Endodermal cell (in vitro differentiated cells): Measurements from ENCODE around the gene LARGE1. TPM values are rescaled to one million over a fixed set of nuclear protein-coding genes. Genes with fewer than 3 reads are reported as not detected.

Experiments
- DNase-seq: peaks from one replicate; pipeline ENCODE4 v3.0.0-alpha.2; 2017
- H3K27ac ChIP-seq: 2 replicates; pipeline ENCODE4 v1.5.1; 2013; ENCODE audit warnings: mild to moderate bottlenecking, low read depth, low read length, moderate library complexity
- H3K27me3 ChIP-seq: 2 replicates; pipeline ENCODE4 v1.6.1; 2013; ENCODE audit warnings: mild to moderate bottlenecking, low read length, moderate library complexity; ENCODE audit not compliant: insufficient read depth, control insufficient read depth, poor library complexity, severe bottlenecking
- H3K36me3 ChIP-seq: 2 replicates; pipeline ENCODE4 v1.7.0; 2013; ENCODE audit warnings: mild to moderate bottlenecking, low read length, moderate library complexity; ENCODE audit not compliant: control insufficient read depth, insufficient read depth
- H3K4me1 ChIP-seq: one replicate; pipeline ENCODE4 v1.7.0; 2013; ENCODE audit warnings: low read length; ENCODE audit not compliant: control insufficient read depth, insufficient read depth
- H3K4me3 ChIP-seq: 2 replicates; pipeline ENCODE4 v1.5.1; 2013; ENCODE audit warnings: mild to moderate bottlenecking, low read length, moderate library complexity
- H3K9ac ChIP-seq: 2 replicates; pipeline ENCODE4 v1.6.1; 2013; ENCODE audit warnings: mild to moderate bottlenecking, low read length, moderate library complexity; ENCODE audit not compliant: poor library complexity, severe bottlenecking; ENCODE audit errors: extremely low read depth
- H3K9me3 ChIP-seq: 2 replicates; pipeline ENCODE4 v1.6.1; 2013; ENCODE audit warnings: mild to moderate bottlenecking, low read length, moderate library complexity; ENCODE audit not compliant: control insufficient read depth
- H3K27ac Mint-ChIP-seq: 2 replicates; pipeline ENCODE4 v1.8.0; 2020; ENCODE audit warnings: mixed read lengths
- H3K27me3 Mint-ChIP-seq: 2 replicates; pipeline ENCODE4 v1.8.0; 2021; ENCODE audit warnings: mild to moderate bottlenecking, mixed read lengths; ENCODE audit not compliant: insufficient read depth
- H3K36me3 Mint-ChIP-seq: 2 replicates; pipeline ENCODE4 v1.8.0; 2020; ENCODE audit warnings: low read depth, mixed read lengths
- H3K4me1 Mint-ChIP-seq: 2 replicates; pipeline ENCODE4 v1.8.0; 2020; ENCODE audit warnings: mixed read lengths
- H3K4me3 Mint-ChIP-seq: 2 replicates; pipeline ENCODE4 v1.8.0; 2020; ENCODE audit warnings: mild to moderate bottlenecking, moderate library complexity, mixed read lengths
- H3K9me3 Mint-ChIP-seq: 2 replicates; pipeline ENCODE4 v1.8.0; 2020; ENCODE audit warnings: mild to moderate bottlenecking, mixed read lengths
- CTCF ChIP-seq: fragments of 200-600 bp; sonication (generic); conservative IDR thresholded peaks from 2 replicates; pipeline ENCODE4 v1.5.0; 2021; ENCODE audit warnings: antibody characterized with exemption, mild to moderate bottlenecking
- WGBS, 2 experiments: methylation state at CpG; one replicate each; pipeline versions ENCODE4 v1.1.5 to v1.1.7; 2013; ENCODE audit warnings: missing lambda C conversion rate in 2 of 2, mixed read lengths in 1 of 2; ENCODE audit not compliant: insufficient coverage in 1 of 2, insufficient read length in 1 of 2; 5-methylcytosine and 5-hydroxymethylcytosine counted together
- total RNA-seq, 2 donors: library from RNA; stranded (reverse); fragmentation: NEBNext Ultra II Directional in 1 of 2; extraction: Animal tissue kit (Norgen Biotek cat#: 25700) in 1 of 2; gene quantifications; 2 replicates in 1 of 2; 3 replicates in 1 of 2; pipeline ENCODE4 v1.2.1, GENCODE V29; 2021

The LARGE1 gene
- total RNA-seq, 2 donors from 2014 or later, result 17.5 to 24.3 TPM

GRCh38 chr22:33625959-33626358 is 294.3 kb downstream of the LARGE1 start:
- Mint-ChIP-seq H3K36me3 (no peaks in the 10 kb centered on the region), H3K27me3 (no peaks in the 10 kb centered on the region), H3K27ac (no peak overlapping the region), H3K9me3 (no peaks in the 10 kb centered on the region), H3K4me1 (peaks cover 4% of the 10 kb centered on the region), H3K4me3 (no peak overlapping the region)
- H3K27ac ChIP-seq, result no peak overlapping the region
- no peak for TF ChIP-seq CTCF
- no peak for DNase-seq
- H3K9me3 ChIP-seq, result no peaks in the 10 kb centered on the region
- no peaks in the 10 kb centered on the region for H3K4me1 ChIP-seq
- H3K9ac ChIP-seq, result no peak overlapping the region
- no peak overlapping the region for H3K4me3 ChIP-seq
- H3K27me3 ChIP-seq, result no peaks in the 10 kb centered on the region
- peaks cover 3% of the 10 kb centered on the region for H3K36me3 ChIP-seq
- 80 to 89% methylated on average over 6 to 8 of the region's 8 CpGs for WGBS, 2 experiments

- H3K9me3 Mint-ChIP-seq, result peaks cover 4% of the 10 kb centered on the region
- H3K27ac Mint-ChIP-seq, result no peak overlapping the region
- peaks cover 8% of the 10 kb centered on the region for H3K4me1 Mint-ChIP-seq
- Histone ChIP-seq H3K36me3 (peaks cover 3% of the 10 kb centered on the region), H3K9me3 (peaks cover 13% of the 10 kb centered on the region), H3K27me3 (no peaks in the 10 kb centered on the region), H3K4me1 (no peaks in the 10 kb centered on the region), H3K27ac (no peak overlapping the region), H3K9ac (no peak overlapping the region), H3K4me3 (no peak overlapping the region)
- no peaks in the 10 kb centered on the region for H3K36me3 Mint-ChIP-seq
- TF ChIP-seq CTCF, result no peak
- H3K27me3 Mint-ChIP-seq, result no peaks in the 10 kb centered on the region
- 95 to 100% methylated on average over 1 to 4 of the region's 4 CpGs for WGBS, 2 experiments
- no peak overlapping the region for H3K4me3 Mint-ChIP-seq
- no peak for DNase-seq
These were observed 300.2 kb downstream of the LARGE1 start for GRCh38 chr22:33620085-33620484.

- WGBS, 2 experiments, result 97% methylated on average over 5 to 7 of the region's 7 CpGs
These were observed 313.8 kb downstream of the LARGE1 start for GRCh38 chr22:33606504-33606903.

More at GRCh38 chr22:33606504-33606903, 313.8 kb downstream of the LARGE1 start:
- Histone ChIP-seq H3K4me3 (no peak overlapping the region), H3K9ac (no peak overlapping the region), H3K27me3 (no peaks in the 10 kb centered on the region), H3K27ac (no peak overlapping the region), H3K4me1 (no peaks in the 10 kb centered on the region), H3K9me3 (no peaks in the 10 kb centered on the region), H3K36me3 (no peaks in the 10 kb centered on the region)
- DNase-seq, result no peak
- TF ChIP-seq CTCF, result no peak
- Mint-ChIP-seq H3K27me3 (no peaks in the 10 kb centered on the region), H3K36me3 (peaks cover 6% of the 10 kb centered on the region), H3K4me3 (no peak overlapping the region), H3K27ac (no peak overlapping the region), H3K9me3 (peaks cover 12% of the 10 kb centered on the region), H3K4me1 (peaks cover 4% of the 10 kb centered on the region)
